ENCODE measurements around the gene IRF3. TPM values are rescaled to one million over a fixed set of nuclear protein-coding genes. Genes with fewer than 3 reads are reported as not detected.

Gene IRF3
- total and polyA plus RNA-seq, 3 experiments from 2014 or later = 81.7 to 127 (median 118) TPM

- Histone ChIP-seq H3K9me3 (ENCODE audit: low read length) (no peaks in the 10 kb centered on the region), H3K4me3 (ENCODE audit: low read length) (no peak overlapping the region), H3K36me3 (ENCODE audit: insufficient read depth, low read length) (peaks cover 15% of the 10 kb centered on the region), H3K27ac (ENCODE audit: low read depth, low read length) (no peak overlapping the region), H3K27me3 (ENCODE audit: insufficient read depth, low read length, poor library complexity, severe bottlenecking) (no peaks in the 10 kb centered on the region), H3K4me1 (ENCODE audit: insufficient read depth, low read length) (peaks cover 17% of the 10 kb centered on the region)
- CTCF ChIA-PET = interaction anchor here (1.0 to 1.6 kb wide), 2 partner anchors 8 to 116 kb away, joined by 3 to 5 read pairs; no protein-coding TSS in a partner anchor
- POLR2A ChIA-PET = no interaction called here
- peaks cover 13 to 26% (median 14%) of the 10 kb centered on the region in 3 donors for H3K4me1 Mint-ChIP-seq
- peaks cover 13 to 15% of the 10 kb centered on the region in 2 donors for H3K27me3 Mint-ChIP-seq
- no peak overlapping the region for H3K4me3 Mint-ChIP-seq
- H3K36me3 Mint-ChIP-seq = peaks cover 3 to 60% (median 8%) of the 10 kb centered on the region in 3 donors
- H3K27ac Mint-ChIP-seq = no peak overlapping the region
- no peaks in the 10 kb centered on the region for H3K9me3 Mint-ChIP-seq
- DNase-seq = no peak
These were observed 20.9 kb upstream of the IRF3 start for GRCh38 chr19:49686503-49687088.

- no peak overlapping the region for H3K4me3 Mint-ChIP-seq
- peaks cover 5 to 65% (median 8%) of the 10 kb centered on the region in 3 donors for H3K36me3 Mint-ChIP-seq
- H3K4me1 Mint-ChIP-seq = peaks cover 9 to 22% (median 10%) of the 10 kb centered on the region in 3 donors
- no peak for DNase-seq
- no peak overlapping the region for H3K27ac ChIP-seq (ENCODE audit: low read depth, low read length)
- no peaks in the 10 kb centered on the region for H3K9me3 Mint-ChIP-seq
- H3K27me3 Mint-ChIP-seq = peaks cover 8 to 11% of the 10 kb centered on the region in 2 donors
- H3K9me3 ChIP-seq (ENCODE audit: low read length) = no peaks in the 10 kb centered on the region
- no peak overlapping the region for H3K4me3 ChIP-seq (ENCODE audit: low read length)
- H3K4me1 ChIP-seq (ENCODE audit: insufficient read depth, low read length) = peaks cover 13% of the 10 kb centered on the region
- POLR2A ChIA-PET = interaction anchor here (0.5 to 0.6 kb wide), 2 partner anchors 95 to 294 kb away, joined by 3 to 7 read pairs; no protein-coding TSS in a partner anchor
- CTCF ChIA-PET = no interaction called here
- H3K27ac Mint-ChIP-seq = no peak overlapping the region
- peaks cover 15% of the 10 kb centered on the region for H3K36me3 ChIP-seq (ENCODE audit: insufficient read depth, low read length)
- H3K27me3 ChIP-seq (ENCODE audit: insufficient read depth, low read length, poor library complexity, severe bottlenecking) = no peaks in the 10 kb centered on the region
These were observed 20.2 kb upstream of the IRF3 start for GRCh38 chr19:49685845-49686332.

GRCh38 chr19:49684983-49685553 is 19.4 kb upstream of the IRF3 start:
- H3K4me1 Mint-ChIP-seq = peaks cover 6 to 22% (median 7%) of the 10 kb centered on the region in 3 donors
- peaks cover 2 to 3% of the 10 kb centered on the region in 2 donors for H3K27me3 Mint-ChIP-seq
- Histone ChIP-seq H3K27me3 (ENCODE audit: insufficient read depth, low read length, poor library complexity, severe bottlenecking) (no peaks in the 10 kb centered on the region), H3K36me3 (ENCODE audit: insufficient read depth, low read length) (peaks cover 15% of the 10 kb centered on the region), H3K4me1 (ENCODE audit: insufficient read depth, low read length) (peaks cover 12% of the 10 kb centered on the region), H3K9me3 (ENCODE audit: low read length) (no peaks in the 10 kb centered on the region), H3K4me3 (ENCODE audit: low read length) (no peak overlapping the region), H3K27ac (ENCODE audit: low read depth, low read length) (no peak overlapping the region)
- DNase-seq = no peak
- peaks cover 4 to 66% (median 9%) of the 10 kb centered on the region in 3 donors for H3K36me3 Mint-ChIP-seq
- POLR2A ChIA-PET = interaction anchor here (0.5 to 0.7 kb wide), 3 partner anchors 94 to 293 kb away, joined by 3 to 7 read pairs (median 3); no protein-coding TSS in a partner anchor
- peak overlapping the region in 1 of 8 donors; percentile 54 for H3K27ac Mint-ChIP-seq
- H3K4me3 Mint-ChIP-seq = no peak overlapping the region
- no peaks in the 10 kb centered on the region for H3K9me3 Mint-ChIP-seq
- CTCF ChIA-PET = interaction anchor here (0.8 kb wide), 1 partner anchor 11 kb away, joined by 3 read pairs; no protein-coding TSS in a partner anchor

- Histone ChIP-seq H3K36me3 (ENCODE audit: insufficient read depth, low read length) (peaks cover 15% of the 10 kb centered on the region), H3K9me3 (ENCODE audit: low read length) (no peaks in the 10 kb centered on the region), H3K4me3 (ENCODE audit: low read length) (no peak overlapping the region), H3K27me3 (ENCODE audit: insufficient read depth, low read length, poor library complexity, severe bottlenecking) (no peaks in the 10 kb centered on the region), H3K27ac (ENCODE audit: low read depth, low read length) (no peak overlapping the region), H3K4me1 (ENCODE audit: insufficient read depth, low read length) (peaks cover 16% of the 10 kb centered on the region)
- H3K27ac Mint-ChIP-seq = no peak overlapping the region
- ChIA-PET CTCF (interaction anchor here (0.8 kb wide), 1 partner anchor 11 kb away, joined by 3 read pairs; no protein-coding TSS in a partner anchor), POLR2A (interaction anchor here (0.7 kb wide), 1 partner anchor 129 kb away, joined by 3 read pairs; no protein-coding TSS in a partner anchor)
- no peaks in the 10 kb centered on the region for H3K9me3 Mint-ChIP-seq
- H3K4me3 Mint-ChIP-seq = no peak overlapping the region
- H3K4me1 Mint-ChIP-seq = peaks cover 10 to 23% (median 12%) of the 10 kb centered on the region in 3 donors
- H3K36me3 Mint-ChIP-seq = peaks cover 4 to 66% (median 9%) of the 10 kb centered on the region in 3 donors
- no peak for DNase-seq
- H3K27me3 Mint-ChIP-seq = no peaks in the 10 kb centered on the region
These were observed 18.8 kb upstream of the IRF3 start for GRCh38 chr19:49684251-49684982.

GRCh38 chr19:49683814-49684250 is 18.2 kb upstream of the IRF3 start:
- CTCF ChIA-PET = interaction anchor here (0.7 kb wide), 1 partner anchor 365 kb away, joined by 3 read pairs; no protein-coding TSS in a partner anchor
- no peaks in the 10 kb centered on the region for H3K9me3 ChIP-seq (ENCODE audit: low read length)
- H3K4me1 Mint-ChIP-seq = peaks cover 12 to 25% (median 13%) of the 10 kb centered on the region in 3 donors
- peaks cover 16% of the 10 kb centered on the region for H3K4me1 ChIP-seq (ENCODE audit: insufficient read depth, low read length)
- no peaks in the 10 kb centered on the region for H3K9me3 Mint-ChIP-seq
- H3K4me3 ChIP-seq (ENCODE audit: low read length) = no peak overlapping the region
- H3K27me3 Mint-ChIP-seq = no peaks in the 10 kb centered on the region
- DNase-seq = no peak
- peaks cover 4 to 66% (median 9%) of the 10 kb centered on the region in 3 donors for H3K36me3 Mint-ChIP-seq
- H3K27ac ChIP-seq (ENCODE audit: low read depth, low read length) = no peak overlapping the region
- peak overlapping the region in 1 of 7 donors; percentile 66 for H3K4me3 Mint-ChIP-seq
- peaks cover 15% of the 10 kb centered on the region for H3K36me3 ChIP-seq (ENCODE audit: insufficient read depth, low read length)
- H3K27me3 ChIP-seq (ENCODE audit: insufficient read depth, low read length, poor library complexity, severe bottlenecking) = no peaks in the 10 kb centered on the region
- POLR2A ChIA-PET = no interaction called here
- H3K27ac Mint-ChIP-seq = no peak overlapping the region

GRCh38 chr19:49682274-49682673 is 16.6 kb upstream of the IRF3 start:
- Histone ChIP-seq H3K27me3 (ENCODE audit: insufficient read depth, low read length, poor library complexity, severe bottlenecking) (no peaks in the 10 kb centered on the region), H3K4me3 (ENCODE audit: low read length) (no peak overlapping the region), H3K36me3 (ENCODE audit: insufficient read depth, low read length) (peaks cover 15% of the 10 kb centered on the region), H3K9me3 (ENCODE audit: low read length) (no peaks in the 10 kb centered on the region), H3K27ac (ENCODE audit: low read depth, low read length) (no peak overlapping the region), H3K4me1 (ENCODE audit: insufficient read depth, low read length) (peaks cover 26% of the 10 kb centered on the region)
- Mint-ChIP-seq H3K9me3 (no peaks in the 10 kb centered on the region), H3K27ac (peak overlapping the region in 3 of 8 donors; percentile 14 to 79 (median 66)), H3K36me3 (peaks cover 4 to 55% (median 9%) of the 10 kb centered on the region in 3 donors), H3K4me3 (peak overlapping the region in 1 of 7 donors; percentile 54), H3K27me3 (no peaks in the 10 kb centered on the region), H3K4me1 (peaks cover 21 to 32% (median 21%) of the 10 kb centered on the region in 3 donors)
- POLR2A ChIA-PET = no interaction called here
- CTCF ChIA-PET = interaction anchor here (1.5 to 1.9 kb wide), 2 partner anchors 111 to 176 kb away, joined by 4 to 10 read pairs; no protein-coding TSS in a partner anchor
- DNase-seq = no peak

GRCh38 chr19:49681830-49682229 is 16.2 kb upstream of the IRF3 start:
- CTCF ChIA-PET = interaction anchor here (1.4 to 1.9 kb wide), 6 partner anchors 10 to 210 kb away, joined by 3 to 10 read pairs (median 5); no protein-coding TSS in a partner anchor
- POLR2A ChIA-PET = interaction anchor here (1.3 kb wide), 1 partner anchor 230 kb away, joined by 3 read pairs; the partner anchor contains the start of gene PIH1D1
- Histone ChIP-seq H3K4me3 (ENCODE audit: low read length) (no peak overlapping the region), H3K9me3 (ENCODE audit: low read length) (no peaks in the 10 kb centered on the region), H3K27ac (ENCODE audit: low read depth, low read length) (no peak overlapping the region), H3K4me1 (ENCODE audit: insufficient read depth, low read length) (peaks cover 26% of the 10 kb centered on the region), H3K36me3 (ENCODE audit: insufficient read depth, low read length) (peaks cover 15% of the 10 kb centered on the region), H3K27me3 (ENCODE audit: insufficient read depth, low read length, poor library complexity, severe bottlenecking) (no peaks in the 10 kb centered on the region)
- no peak overlapping the region for H3K4me3 Mint-ChIP-seq
- H3K9me3 Mint-ChIP-seq = no peaks in the 10 kb centered on the region
- no peaks in the 10 kb centered on the region for H3K27me3 Mint-ChIP-seq
- peaks cover 4 to 55% (median 9%) of the 10 kb centered on the region in 3 donors for H3K36me3 Mint-ChIP-seq
- H3K27ac Mint-ChIP-seq = peak overlapping the region in 1 of 8 donors; percentile 79
- H3K4me1 Mint-ChIP-seq = peaks cover 21 to 37% (median 21%) of the 10 kb centered on the region in 3 donors
- no peak for DNase-seq
